GM11168 (cell line): ENCODE measurements around the gene R3HDM4.

Experiments
- in situ Hi-C: fragments of 300-500 bp; cut with MboI; formaldehyde crosslinking; loops from one replicate; pipeline ENCODE4 v1.12.0; 2022; ENCODE audit warnings: low sequenced_read_pairs; ENCODE audit not compliant: unreplicated experiment

R3HDM4 gene

GRCh38 chr19:932648-933552, 19.9 kb upstream of the R3HDM4 start:
- in situ Hi-C loops, result no loop called here

DNA sequence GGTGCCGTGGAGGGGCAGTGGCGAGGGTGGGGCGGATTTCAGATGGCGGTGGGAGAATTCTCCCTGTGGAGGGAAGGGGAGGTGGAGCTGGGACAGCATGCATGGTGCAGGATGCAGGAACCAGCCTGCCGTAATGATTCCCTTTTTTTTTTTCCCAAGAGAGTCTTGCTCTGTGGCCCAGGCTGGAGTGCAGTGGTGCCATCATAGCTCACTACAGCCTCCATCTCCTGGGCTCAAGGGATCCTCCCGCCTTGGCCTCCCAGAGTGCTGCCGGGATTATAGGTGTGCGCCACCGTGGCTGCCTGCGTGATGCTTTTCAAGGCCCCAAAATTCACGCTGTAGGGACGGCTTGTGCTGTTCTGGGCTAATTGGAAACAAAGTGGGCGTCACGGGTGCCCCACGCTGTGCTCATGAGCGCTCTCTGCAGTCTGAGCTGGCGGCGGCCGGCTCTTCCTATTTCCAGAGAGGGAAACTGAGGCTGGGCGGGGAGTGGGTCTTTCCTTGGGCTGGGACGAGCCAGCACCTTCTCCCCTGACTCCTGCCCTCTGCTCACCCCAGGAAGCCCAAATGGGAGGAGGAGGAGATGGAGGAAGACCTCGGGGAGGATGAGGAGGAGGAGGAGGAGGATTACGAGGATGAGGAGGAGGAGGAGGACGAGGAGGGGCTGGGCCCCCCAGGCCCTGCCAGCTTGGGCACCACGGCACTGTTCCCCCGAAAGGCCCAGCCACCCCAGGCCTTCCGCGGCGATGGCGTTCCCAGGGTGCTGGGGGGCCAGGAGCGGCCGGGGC, 19.0 kb upstream of the R3HDM4 start:
- in situ Hi-C loops, result no loop called here

- in situ Hi-C loops, result no loop called here
These were observed 16.9 kb upstream of the R3HDM4 start for GRCh38 chr19:929891-930258.

GRCh38 chr19:929203-929890, 16.3 kb upstream of the R3HDM4 start:
- in situ Hi-C loops, result no loop called here

GRCh38 chr19:928471-929202, 15.6 kb upstream of the R3HDM4 start:
- in situ Hi-C loops, result no loop called here

GRCh38 chr19:927780-928401, 14.9 kb upstream of the R3HDM4 start:
- in situ Hi-C loops, result no loop called here

GRCh38 chr19:927351-927779, 14.3 kb upstream of the R3HDM4 start:
- in situ Hi-C loops, result no loop called here

- in situ Hi-C loops, result no loop called here
These were observed 13.8 kb upstream of the R3HDM4 start for GRCh38 chr19:926589-927350.

DNA sequence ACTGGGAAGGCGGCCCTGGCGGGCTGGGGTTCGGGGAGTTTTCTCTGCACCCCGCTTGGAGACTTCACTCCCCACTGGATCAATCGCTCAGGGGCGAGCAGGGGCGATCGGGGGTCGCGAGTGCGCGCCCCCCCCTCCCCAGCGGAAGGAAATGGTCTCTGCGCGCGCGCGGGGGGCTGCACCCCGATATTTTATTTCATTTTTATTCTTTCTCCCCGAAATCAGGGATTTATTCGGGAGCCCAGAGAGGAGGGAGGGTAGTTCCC, 13.2 kb upstream of the R3HDM4 start:
- in situ Hi-C loops, result no loop called here

- in situ Hi-C loops, result no loop called here
These were observed 12.7 kb upstream of the R3HDM4 start, which contains the start of gene ARID3A for GRCh38 chr19:925526-926322. TSS of gene ARID3A (plus strand) at chr19:926035. CDS start at chr19:929529, 3,494 bp downstream.

DNA sequence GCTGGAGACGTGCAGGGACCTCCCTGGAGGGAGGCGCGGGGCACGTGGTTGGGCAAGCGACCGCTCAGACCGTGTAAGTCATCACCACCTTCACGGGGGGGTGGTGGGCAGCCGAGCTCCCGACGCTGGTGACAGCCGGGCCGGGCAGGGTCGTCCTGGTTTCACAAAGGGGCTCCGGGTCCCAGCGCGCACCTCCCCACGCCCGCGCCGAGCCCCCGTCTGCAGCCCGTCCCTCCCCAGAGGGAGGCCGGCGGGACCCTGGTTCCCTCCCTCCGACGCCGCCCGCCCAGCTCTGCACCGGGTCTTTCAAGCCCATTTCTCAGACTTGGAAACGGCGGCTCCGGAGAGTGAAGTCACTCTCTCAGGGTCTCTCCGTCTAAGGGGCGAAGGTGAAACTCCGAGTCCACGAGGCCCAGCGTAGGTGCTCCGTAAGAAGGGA, 12.1 kb upstream of the R3HDM4 start:
- in situ Hi-C loops, result no loop called here

GRCh38 chr19:924553-925086, 11.6 kb upstream of the R3HDM4 start:
- in situ Hi-C loops, result loop anchor here (5.0 kb wide), 2 partner anchors 58 to 67 kb away; partner anchors contain the start of genes CFD and WDR18

GRCh38 chr19:920051-920864, 7.2 kb upstream of the R3HDM4 start:
- in situ Hi-C loops, result loop anchor here (5.0 kb wide), 2 partner anchors 62 to 63 kb away; partner anchors contain the start of genes CFD and WDR18

DNA sequence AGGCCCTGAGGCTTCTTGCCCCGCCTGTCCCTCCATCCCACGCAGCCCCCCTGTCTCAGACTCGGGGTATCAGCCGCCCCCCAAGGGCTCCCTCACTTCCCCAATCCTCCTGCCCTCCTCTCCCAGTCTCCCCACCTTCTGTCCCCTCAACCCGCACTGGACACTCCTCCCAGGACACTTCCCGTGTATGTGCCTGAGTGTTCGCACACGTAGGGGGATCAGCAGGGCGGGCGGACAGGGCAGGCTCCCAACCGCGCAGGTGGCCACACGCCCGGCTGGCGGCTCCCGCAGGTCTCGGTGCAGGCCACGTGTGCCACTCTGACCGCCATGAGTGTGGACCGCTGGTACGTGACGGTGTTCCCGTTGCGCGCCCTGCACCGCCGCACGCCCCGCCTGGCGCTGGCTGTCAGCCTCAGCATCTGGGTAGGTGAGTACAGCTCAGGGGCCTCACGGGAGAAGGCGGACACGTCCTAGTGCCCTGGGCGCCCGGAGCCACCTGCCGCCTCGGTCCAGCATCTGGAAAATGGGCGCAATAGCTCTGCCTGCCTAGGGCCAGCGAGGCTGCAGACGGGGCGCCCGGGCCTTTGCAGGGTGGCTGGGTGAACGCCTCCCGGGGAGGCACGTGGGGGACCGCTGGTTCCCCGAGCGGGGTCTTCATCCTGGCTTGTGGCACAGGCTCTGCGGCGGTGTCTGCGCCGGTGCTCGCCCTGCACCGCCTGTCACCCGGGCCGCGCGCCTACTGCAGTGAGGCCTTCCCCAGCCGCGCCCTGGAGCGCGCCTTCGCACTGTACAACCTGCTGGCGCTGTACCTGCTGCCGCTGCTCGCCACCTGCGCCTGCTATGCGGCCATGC, 6.4 kb upstream of the R3HDM4 start:
- in situ Hi-C loops, result loop anchor here (5.0 kb wide), 2 partner anchors 62 to 63 kb away; partner anchors contain the start of genes CFD and WDR18

GRCh38 chr19:918481-919198, 5.6 kb upstream of the R3HDM4 start:
- in situ Hi-C loops, result no loop called here

- in situ Hi-C loops, result no loop called here
These were observed 5.1 kb upstream of the R3HDM4 start for GRCh38 chr19:918152-918437.
